ENCODE data around the gene EIF4A2. TPM values are rescaled to one million over a fixed set of nuclear protein-coding genes. Genes with fewer than 3 reads are reported as not detected.

Gene EIF4A2
- total and polyA plus RNA-seq, 9 of the 15 experiments (the other 6 are each of a cell fraction or from before 2014, with no cell fraction given): 307 to 754 (median 435) TPM

- TF ChIP-seq VEZF1 (CRISPR knock-in tag; IDR thresholded peaks at IDR 0.05): peak; percentile 84
- TF ChIP-seq FOXJ2 (tag; IDR thresholded peaks at IDR 0.05): no peak
- TF ChIP-seq SMARCB1 (IDR thresholded peaks at IDR 0.05; ENCODE audit: insufficient read length, low read depth): no peak
- TF ChIP-seq PHB (CRISPR knock-in tag; IDR thresholded peaks at IDR 0.05): no peak
- TF ChIP-seq MCM5 (IDR thresholded peaks at IDR 0.05; ENCODE audit: low read depth): no peak
- no peak for TF ChIP-seq POLR3A (IDR thresholded peaks at IDR 0.05; ENCODE audit: borderline replicate concordance, extremely low read depth, insufficient read depth, insufficient read length)
- TF ChIP-seq YY1 (IDR thresholded peaks at IDR 0.05; ENCODE audit: borderline replicate concordance in 1 of 3, control insufficient read depth in 1 of 3, extremely low read depth in 1 of 3, insufficient read depth in 3 of 3, insufficient read length in 1 of 3, insufficient replicate concordance in 2 of 3, low read depth in 1 of 3, low read length in 2 of 3): peak in 2 of 3 experiments; percentile 64 to 78
- no peak for TF ChIP-seq ZFP36 (IDR thresholded peaks at IDR 0.05; ENCODE audit: low read depth, low read length, partially characterized antibody)
- peak; percentile 32; the same call in 1 of the 2 replicates for TF ChIP-seq ZBTB7A (IDR thresholded peaks at IDR 0.05; ENCODE audit: borderline replicate concordance, control insufficient read depth, low read depth, low read length)
- TF ChIP-seq BACH1 (tag; IDR thresholded peaks at IDR 0.05): peak; percentile 19; the same call in 1 of the 2 replicates
- peak; percentile 69; the same call in 1 of the 2 replicates for TF ChIP-seq ELF4 (CRISPR knock-in tag; IDR thresholded peaks at IDR 0.05)
- peak; percentile 100 for TF ChIP-seq KDM5B (IDR thresholded peaks at IDR 0.05; ENCODE audit: insufficient replicate concordance, low read depth, low read length)
- peak; percentile 10; the same call in 1 of the 2 replicates for TF ChIP-seq NR1H2 (CRISPR knock-in tag; IDR thresholded peaks at IDR 0.05)
- TF ChIP-seq REST (IDR thresholded peaks at IDR 0.05; ENCODE audit: borderline replicate concordance): no peak
- no peak for TF ChIP-seq REST (CRISPR knock-in tag; IDR thresholded peaks at IDR 0.05; ENCODE audit: low read depth)
- TF ChIP-seq ZNF76 (CRISPR knock-in tag; IDR thresholded peaks at IDR 0.05; ENCODE audit: borderline replicate concordance): no peak
- TF ChIP-seq JUNB (CRISPR knock-in tag; conservative IDR thresholded peaks at IDR 0.05): no peak
- TF ChIP-seq ZNF778 (CRISPR knock-in tag; IDR thresholded peaks at IDR 0.05): no peak
Observed at GRCh38 chr3:186783058-186783730, at the start of gene EIF4A2 (continued).

Measured in K562 (cell line).